A673 (cell line): ENCODE measurements around the gene OVCH2. TPM values are rescaled to one million over a fixed set of nuclear protein-coding genes. Genes with fewer than 3 reads are reported as not detected.
A peak's percentile ranks its signal among the peaks of the same experiment; 100 is the strongest.

Source experiments
- BruUV-seq: library from RNA; stranded (reverse); fragments of 400-500 nt; replicated peaks from 2 replicates; lab custom pipeline; 2021; lab: Mats Ljungman, UMichigan
- CTCF ChIA-PET: fragments of 300-600 bp; sonication (Branson Sonifier 250); formaldehyde crosslinking; loops from one replicate; lab custom pipeline; 2022; ENCODE audit warnings: antibody characterized with exemption; lab: Charles Lee
- POLR2A ChIA-PET: fragments of 300-600 bp; sonication (Branson Sonifier 250); formaldehyde crosslinking; loops from one replicate; lab custom pipeline; 2022; ENCODE audit warnings: antibody characterized with exemption; ENCODE audit not compliant: low non-redundant PET; lab: Charles Lee
- DNase-seq: peaks from one replicate; pipeline ENCODE4 v3.0.0-alpha.2; 2015; ENCODE audit warnings: low spot score
- H3K27ac ChIP-seq: fragments of 200-600 bp; sonication (generic); 2 replicates; pipeline ENCODE4 v1.5.1; 2016; ENCODE audit warnings: mixed run types, low read depth, mild to moderate bottlenecking, mixed read lengths, antibody characterized with exemption, low read length; ENCODE audit not compliant: poor library complexity, severe bottlenecking
- H3K27me3 ChIP-seq: fragments of 200-600 bp; sonication (generic); replicated peaks from 2 replicates; pipeline ENCODE4 v1.6.1; 2017; ENCODE audit warnings: mixed run types, low read depth, mild to moderate bottlenecking, mixed read lengths, antibody characterized with exemption, low read length; ENCODE audit not compliant: insufficient read depth, poor library complexity
- H3K36me3 ChIP-seq: fragments of 200-600 bp; sonication (generic); 2 replicates; pipeline ENCODE4 v1.6.1; 2016; ENCODE audit warnings: mixed run types, mild to moderate bottlenecking, mixed read lengths, antibody characterized with exemption, low read length; ENCODE audit not compliant: insufficient read depth, poor library complexity, severe bottlenecking
- H3K4me1 ChIP-seq: fragments of 200-600 bp; sonication (generic); 2 replicates; pipeline ENCODE4 v1.6.1; 2017; ENCODE audit warnings: mixed run types, mild to moderate bottlenecking, mixed read lengths, antibody characterized with exemption, low read length; ENCODE audit not compliant: insufficient read depth, poor library complexity, severe bottlenecking
- H3K4me3 ChIP-seq: fragments of 200-600 bp; sonication (generic); 2 replicates; pipeline ENCODE4 v1.5.1; 2016; ENCODE audit warnings: low read depth, mixed run types, mild to moderate bottlenecking, mixed read lengths, low read length; ENCODE audit not compliant: poor library complexity, severe bottlenecking
- H3K9me3 ChIP-seq: fragments of 200-600 bp; sonication (generic); 2 replicates; pipeline ENCODE4 v1.6.1; 2016; ENCODE audit warnings: mixed run types, low read depth, mild to moderate bottlenecking, mixed read lengths, antibody characterized with exemption, low read length; ENCODE audit not compliant: poor library complexity, severe bottlenecking
- EZH2 ChIP-seq: fragments of 200-600 bp; sonication (generic); IDR thresholded peaks from 2 replicates; pipeline ENCODE4 v1.6.1; 2017; ENCODE audit warnings: borderline replicate concordance, low read depth, mild to moderate bottlenecking, mixed read lengths, antibody characterized with exemption, low read length; ENCODE audit not compliant: poor library complexity, severe bottlenecking
- intact Hi-C: fragments of 100-400 bp; cut with micrococcal nuclease; formaldehyde crosslinking; loops from one replicate; pipeline ENCODE4 v1.10.0; 2022; ENCODE audit not compliant: unreplicated experiment
- total RNA-seq: library from RNA; stranded (reverse); gene quantifications from 2 replicates; pipeline ENCODE4 v1.2.3, GENCODE V29; 2021
- TF ChIP-seq, protein P1 (sequence below): fragments of 300-800, 200-600 bp; sonication (generic); conservative IDR thresholded peaks from 2 replicates; pipeline ENCODE4 v1.5.1; 2017; ENCODE audit warnings: low read depth, mild to moderate bottlenecking, antibody characterized with exemption, low read length, moderate library complexity, mixed read lengths

The OVCH2 gene
- total RNA-seq, 1 experiment from 2014 or later = not detected

DNA sequence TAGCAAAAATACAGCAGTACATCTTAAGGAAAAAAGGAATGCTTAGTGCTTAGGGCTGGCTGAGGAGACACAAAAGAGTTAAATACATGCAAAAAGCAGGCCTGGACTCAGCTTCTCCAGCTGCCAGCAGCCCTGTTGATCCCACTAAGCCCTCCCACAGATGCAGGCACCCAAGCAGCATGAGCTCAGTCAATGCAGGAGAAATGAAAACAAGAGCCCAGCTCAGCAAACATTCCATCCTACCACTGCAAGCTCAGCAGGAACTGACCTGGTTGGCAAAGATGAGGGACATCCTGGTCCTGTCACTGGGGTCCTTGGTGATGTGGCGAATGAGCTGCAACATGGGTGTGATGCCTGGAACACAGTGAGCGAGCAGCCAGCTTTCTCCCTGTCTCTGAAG, 38.8 kb downstream of the OVCH2 start:
- no peak overlapping the region for H3K27ac ChIP-seq
- POLR2A ChIA-PET = no interaction called here
- intact Hi-C loops = no loop called here
- no peaks in the 10 kb centered on the region for H3K27me3 ChIP-seq
- H3K4me3 ChIP-seq = no peak overlapping the region
- no peak for TF ChIP-seq EZH2
- TF ChIP-seq, protein P1, sequence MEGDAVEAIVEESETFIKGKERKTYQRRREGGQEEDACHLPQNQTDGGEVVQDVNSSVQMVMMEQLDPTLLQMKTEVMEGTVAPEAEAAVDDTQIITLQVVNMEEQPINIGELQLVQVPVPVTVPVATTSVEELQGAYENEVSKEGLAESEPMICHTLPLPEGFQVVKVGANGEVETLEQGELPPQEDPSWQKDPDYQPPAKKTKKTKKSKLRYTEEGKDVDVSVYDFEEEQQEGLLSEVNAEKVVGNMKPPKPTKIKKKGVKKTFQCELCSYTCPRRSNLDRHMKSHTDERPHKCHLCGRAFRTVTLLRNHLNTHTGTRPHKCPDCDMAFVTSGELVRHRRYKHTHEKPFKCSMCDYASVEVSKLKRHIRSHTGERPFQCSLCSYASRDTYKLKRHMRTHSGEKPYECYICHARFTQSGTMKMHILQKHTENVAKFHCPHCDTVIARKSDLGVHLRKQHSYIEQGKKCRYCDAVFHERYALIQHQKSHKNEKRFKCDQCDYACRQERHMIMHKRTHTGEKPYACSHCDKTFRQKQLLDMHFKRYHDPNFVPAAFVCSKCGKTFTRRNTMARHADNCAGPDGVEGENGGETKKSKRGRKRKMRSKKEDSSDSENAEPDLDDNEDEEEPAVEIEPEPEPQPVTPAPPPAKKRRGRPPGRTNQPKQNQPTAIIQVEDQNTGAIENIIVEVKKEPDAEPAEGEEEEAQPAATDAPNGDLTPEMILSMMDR = no peak
- no peaks in the 10 kb centered on the region for H3K9me3 ChIP-seq
- DNase-seq = no peak
- no TSS peak for BruUV-seq
- no peaks in the 10 kb centered on the region for H3K4me1 ChIP-seq
- H3K36me3 ChIP-seq = no peaks in the 10 kb centered on the region
- CTCF ChIA-PET = interaction anchor here (0.6 kb wide), 1 partner anchor 1562 kb away, joined by 3 read pairs; no protein-coding TSS in a partner anchor

DNA sequence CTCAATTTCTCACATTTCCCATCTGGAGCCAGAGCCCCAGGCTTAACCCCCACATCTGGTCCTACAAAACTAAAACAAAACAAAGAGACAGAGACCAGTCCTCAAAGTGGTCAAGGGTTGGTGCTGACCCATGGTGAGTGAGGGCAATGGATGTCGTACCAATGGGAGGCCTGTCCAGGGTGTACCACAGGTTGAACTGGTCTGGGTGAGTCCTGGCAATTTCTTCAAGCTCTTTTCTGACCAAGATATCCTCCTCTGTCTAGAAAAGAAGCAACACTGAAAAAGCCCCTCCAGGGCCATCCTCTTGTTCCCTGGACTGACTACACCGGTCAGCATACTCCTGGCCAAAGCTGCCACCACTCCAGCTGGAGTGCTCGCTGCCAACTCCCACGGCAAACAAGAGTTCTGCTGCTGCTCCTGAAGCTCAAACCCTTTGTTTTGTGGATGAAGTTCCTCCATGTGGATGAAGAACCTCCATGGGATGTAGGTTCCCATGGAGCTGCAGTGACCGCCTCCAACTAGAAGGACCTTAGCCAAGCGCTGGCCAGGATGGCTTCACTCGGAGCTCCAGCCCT, 39.9 kb downstream of the OVCH2 start:
- Histone ChIP-seq H3K36me3 (no peaks in the 10 kb centered on the region), H3K27me3 (no peaks in the 10 kb centered on the region), H3K27ac (no peak overlapping the region), H3K4me3 (no peak overlapping the region), H3K4me1 (no peaks in the 10 kb centered on the region), H3K9me3 (no peaks in the 10 kb centered on the region)
- intact Hi-C loops = no loop called here
- no TSS peak for BruUV-seq
- DNase-seq = no peak
- TF ChIP-seq, protein P1 = no peak
- no peak for TF ChIP-seq EZH2
- CTCF ChIA-PET = interaction anchor here (1.0 kb wide), 1 partner anchor 9 kb away, joined by 3 read pairs; no protein-coding TSS in a partner anchor
- POLR2A ChIA-PET = no interaction called here

DNA sequence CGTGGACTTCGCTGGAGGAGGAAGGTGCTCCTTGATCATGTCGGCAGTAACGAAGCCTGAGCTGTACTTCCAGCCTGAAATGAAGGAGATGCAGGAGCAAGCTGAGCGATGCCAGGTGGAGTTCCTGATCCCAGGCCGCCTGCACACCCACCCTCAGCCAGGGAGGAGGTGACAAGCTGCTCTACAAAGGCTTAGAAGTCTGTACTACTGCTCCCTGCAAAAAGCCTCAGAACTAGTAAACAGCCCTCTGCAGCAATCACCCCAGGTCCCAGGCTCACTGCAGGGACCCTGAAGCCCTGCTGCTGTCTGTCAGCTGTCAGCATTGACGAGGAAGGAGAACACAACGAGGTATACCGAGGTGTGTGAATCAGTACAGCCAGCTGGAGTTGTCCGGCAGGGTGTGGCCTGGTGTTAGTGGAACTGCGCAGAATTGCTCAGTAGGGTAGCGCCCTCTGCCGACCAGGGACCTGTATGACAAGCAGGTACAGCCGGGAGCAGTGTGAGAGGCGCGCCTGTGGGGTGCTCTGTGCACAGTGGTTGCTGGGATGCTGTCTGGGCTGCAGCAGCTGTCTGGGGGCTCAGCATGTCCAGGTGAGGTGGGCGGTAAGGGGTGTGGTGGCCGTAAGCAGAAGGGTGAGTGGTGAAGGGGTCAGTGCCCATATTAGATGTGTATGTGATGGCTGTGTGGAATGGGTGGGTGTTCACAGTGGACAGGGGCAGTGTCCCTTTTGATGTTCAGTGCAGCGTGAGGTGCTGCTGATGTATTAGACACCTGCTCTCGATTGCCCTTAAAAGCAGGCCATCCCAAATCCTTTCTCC, 40.6 kb downstream of the OVCH2 start:
- POLR2A ChIA-PET = no interaction called here
- no peak for TF ChIP-seq EZH2
- TF ChIP-seq, protein P1 = peak; percentile 88
- no TSS peak for BruUV-seq
- H3K4me3 ChIP-seq = no peak overlapping the region
- intact Hi-C loops = loop anchor here (1.0 to 2.0 kb wide), 2 partner anchors 94 to 153 kb away; partner anchors contain the start of gene PPFIBP2
- H3K4me1 ChIP-seq = no peaks in the 10 kb centered on the region
- H3K9me3 ChIP-seq = no peaks in the 10 kb centered on the region
- no peaks in the 10 kb centered on the region for H3K27me3 ChIP-seq
- no peaks in the 10 kb centered on the region for H3K36me3 ChIP-seq
- CTCF ChIA-PET = interaction anchor here (0.6 to 1.0 kb wide), 5 partner anchors 8 to 1446 kb away, joined by 3 to 5 read pairs (median 3); no protein-coding TSS in a partner anchor
- DNase-seq = peak; percentile 57
- no peak overlapping the region for H3K27ac ChIP-seq
